ENCODE results near the gene ZCCHC7.

ZCCHC7 gene

DNA sequence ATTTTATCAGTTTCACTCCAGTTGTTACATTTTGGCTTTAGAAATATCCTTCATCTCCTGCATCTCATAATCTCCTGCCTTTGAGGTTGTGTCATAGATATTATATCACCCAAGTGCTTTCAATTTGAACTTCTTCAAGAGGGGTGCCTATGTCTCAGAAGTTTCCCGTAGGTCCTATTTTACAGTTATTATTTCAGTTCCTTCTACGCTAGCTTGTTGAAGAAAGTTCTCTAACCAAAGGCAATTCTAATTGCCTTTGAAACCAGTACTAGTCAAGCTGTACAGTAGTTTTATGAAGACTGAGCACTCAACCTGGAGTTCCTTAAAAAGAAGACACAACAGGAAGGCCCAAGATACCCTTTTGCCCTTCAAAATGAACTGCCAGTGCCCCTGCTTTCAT is 116.4 kb downstream of the ZCCHC7 start:
- Mint-ChIP-seq H3K4me3 (no peak overlapping the region), H3K4me1 (peaks cover 4% of the 10 kb centered on the region), H3K36me3 (peaks cover 4% of the 10 kb centered on the region), H3K9me3 (no peaks in the 10 kb centered on the region), H3K27ac (no peak overlapping the region)
- DNase-seq (ENCODE audit: low spot score in 2 of 2) (no peak), ATAC-seq (no peak)

DNA sequence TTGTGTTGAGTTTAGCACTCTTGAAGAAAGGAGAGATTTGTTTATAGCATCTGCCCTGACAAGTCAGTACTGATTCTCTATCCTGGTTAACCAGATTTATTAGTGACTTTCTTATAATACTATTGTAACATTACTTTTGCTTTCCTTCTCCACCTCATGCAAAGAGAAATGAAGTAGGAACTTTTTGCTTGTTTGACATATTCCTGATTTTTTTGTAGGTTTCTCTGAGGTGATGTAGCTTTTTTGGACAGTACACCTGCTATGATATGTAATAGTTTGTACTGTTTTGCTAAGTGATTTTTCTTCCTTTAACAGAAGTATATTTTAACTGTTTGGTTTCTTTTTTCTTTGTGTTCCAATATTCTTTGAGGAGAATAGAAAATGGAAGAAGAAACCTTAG is 117.7 kb downstream of the ZCCHC7 start:
- DNase-seq (ENCODE audit: low spot score in 2 of 2) (no peak), ATAC-seq (no peak)
- Mint-ChIP-seq H3K36me3 (peaks cover 4% of the 10 kb centered on the region), H3K27ac (no peak overlapping the region), H3K4me1 (peaks cover 4% of the 10 kb centered on the region), H3K4me3 (no peak overlapping the region), H3K9me3 (no peaks in the 10 kb centered on the region)

DNA sequence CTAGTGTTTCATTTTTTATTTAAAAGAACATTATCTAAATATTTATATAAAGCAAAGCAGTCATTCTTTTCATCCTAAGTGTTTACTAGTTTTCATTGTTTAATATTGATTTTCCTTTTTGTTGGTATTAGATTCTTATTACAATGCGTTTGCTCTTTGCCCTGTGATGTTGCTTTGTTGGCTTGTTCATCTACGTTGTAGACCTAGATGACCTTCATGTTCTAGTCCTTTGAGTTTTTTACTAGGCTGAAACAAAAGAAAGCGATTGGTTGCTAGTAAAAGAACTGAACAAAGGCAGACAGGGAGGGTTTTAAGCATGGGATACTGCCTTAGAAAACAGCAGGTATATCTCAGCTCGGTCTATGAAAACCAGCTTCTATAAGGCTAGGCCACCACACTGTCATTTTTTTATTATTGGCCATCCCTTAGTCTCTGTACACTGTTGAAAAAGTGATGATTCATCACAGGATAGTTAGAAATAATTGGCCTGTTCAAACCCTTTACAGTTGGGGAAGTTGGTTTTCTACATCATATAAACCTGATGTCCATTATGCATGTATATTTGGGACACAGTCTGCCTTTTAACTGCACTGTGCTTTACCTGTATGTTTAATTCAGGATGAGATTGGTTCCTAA is 119.0 kb downstream of the ZCCHC7 start:
- Mint-ChIP-seq H3K4me1 (no peaks in the 10 kb centered on the region), H3K4me3 (no peak overlapping the region), H3K27ac (no peak overlapping the region), H3K36me3 (peaks cover 4% of the 10 kb centered on the region), H3K9me3 (no peaks in the 10 kb centered on the region)
- DNase-seq (ENCODE audit: low spot score in 2 of 2) (no peak), ATAC-seq (no peak)

DNA sequence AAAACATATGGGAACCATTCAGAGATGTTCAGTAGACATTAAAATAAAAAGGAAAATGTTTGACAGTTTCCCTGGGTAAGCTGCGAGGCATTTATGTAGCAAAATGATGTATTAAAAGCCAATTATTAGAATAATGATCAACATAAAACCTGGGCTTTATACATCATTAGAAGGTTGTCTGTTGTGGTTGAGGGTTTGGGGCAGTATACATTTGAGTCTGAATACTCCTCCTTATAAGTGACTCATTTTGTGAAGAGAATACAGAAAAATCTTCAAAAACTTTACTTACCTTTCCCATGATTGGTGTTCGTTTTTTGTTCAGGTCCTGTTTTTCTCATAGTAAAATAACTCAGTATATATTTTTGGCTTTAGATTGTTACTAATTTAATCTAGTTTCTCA is 119.5 kb downstream of the ZCCHC7 start:
- no peaks in the 10 kb centered on the region for H3K9me3 Mint-ChIP-seq
- H3K4me3 Mint-ChIP-seq = no peak overlapping the region
- peaks cover 4% of the 10 kb centered on the region for H3K36me3 Mint-ChIP-seq
- ATAC-seq (no peak), DNase-seq (ENCODE audit: low spot score in 2 of 2) (no peak)
- H3K4me1 Mint-ChIP-seq = no peaks in the 10 kb centered on the region
- H3K27ac Mint-ChIP-seq = no peak overlapping the region

DNA sequence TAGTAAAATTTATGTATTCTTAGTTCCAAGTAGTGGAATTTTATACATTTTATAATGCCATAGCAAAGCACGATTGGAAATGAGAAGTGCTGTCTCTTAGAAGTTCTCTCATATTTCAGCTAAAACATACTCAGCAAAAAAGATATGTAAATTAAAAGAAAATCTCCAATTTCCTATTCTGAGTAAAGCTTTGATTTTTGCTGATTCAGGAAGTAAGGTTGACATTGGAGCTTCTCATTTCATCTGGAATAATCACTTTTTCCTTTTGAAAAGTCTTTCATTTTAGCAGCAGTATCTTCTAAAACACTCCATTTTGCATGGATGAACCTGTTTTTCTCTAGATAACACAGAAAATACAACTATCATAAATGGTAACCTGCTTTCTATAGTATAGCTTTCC is 121.0 kb downstream of the ZCCHC7 start:
- Mint-ChIP-seq H3K36me3 (peaks cover 4% of the 10 kb centered on the region), H3K27ac (no peak overlapping the region), H3K9me3 (no peaks in the 10 kb centered on the region), H3K4me3 (no peak overlapping the region), H3K4me1 (no peaks in the 10 kb centered on the region)
- DNase-seq (ENCODE audit: low spot score in 2 of 2) = no peak
- no peak for ATAC-seq

DNA sequence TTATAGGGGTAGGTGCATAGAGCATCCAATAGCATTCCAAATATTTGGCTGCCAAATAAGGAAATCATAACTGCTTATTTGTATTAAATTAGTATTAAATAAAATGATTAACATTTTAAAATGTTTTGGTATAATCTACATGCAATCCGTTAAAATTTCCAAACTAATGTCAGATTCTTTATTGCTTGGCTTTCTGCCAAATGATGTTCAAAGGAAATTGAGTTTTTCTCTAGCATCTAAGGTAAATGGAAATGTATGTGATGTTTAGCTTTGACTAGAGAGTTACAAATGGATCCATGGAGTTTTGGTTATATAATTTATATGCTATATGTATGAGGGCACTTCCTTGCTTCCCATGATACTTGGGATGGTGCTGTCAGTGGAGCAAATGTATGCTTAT is 121.7 kb downstream of the ZCCHC7 start:
- ATAC-seq (no peak), DNase-seq (ENCODE audit: low spot score in 2 of 2) (no peak)
- H3K27ac Mint-ChIP-seq = no peak overlapping the region
- no peaks in the 10 kb centered on the region for H3K36me3 Mint-ChIP-seq
- H3K4me3 Mint-ChIP-seq = no peak overlapping the region
- no peaks in the 10 kb centered on the region for H3K4me1 Mint-ChIP-seq
- H3K9me3 Mint-ChIP-seq = no peaks in the 10 kb centered on the region

DNA sequence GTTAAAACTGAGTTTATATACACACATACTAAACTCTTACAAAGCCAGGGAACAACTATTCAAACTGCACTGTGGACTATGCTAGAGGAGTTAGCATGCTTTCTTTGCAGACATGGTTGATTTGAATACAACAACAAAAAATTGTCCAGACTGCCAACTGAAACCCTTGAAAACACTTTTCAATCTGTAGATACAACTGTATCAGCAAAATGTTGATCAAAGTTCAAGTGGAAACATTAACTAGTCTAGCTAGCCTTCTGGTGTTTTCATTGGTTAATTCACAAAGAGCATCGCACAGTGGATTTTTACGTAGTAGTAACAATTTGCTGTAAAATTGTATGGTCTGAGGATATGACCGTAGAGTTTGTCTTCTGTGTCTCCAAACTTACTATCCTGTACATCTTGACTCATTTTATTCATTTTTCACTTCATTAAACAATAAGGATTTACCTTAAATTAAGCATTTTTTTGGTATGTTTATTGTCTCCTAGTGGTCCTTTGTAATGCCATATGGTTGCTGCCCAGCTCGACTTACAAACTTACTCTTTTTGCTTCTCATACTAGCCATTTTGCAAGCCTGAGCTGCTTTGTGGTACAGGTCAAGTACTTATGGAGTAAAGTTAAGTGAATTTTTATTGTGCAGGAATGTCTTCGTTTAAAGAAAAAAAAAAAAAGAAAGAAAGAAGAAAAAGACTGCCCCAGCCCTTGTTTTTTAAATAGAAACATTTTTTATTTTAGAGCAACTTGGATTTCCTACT is 123.4 kb downstream of the ZCCHC7 start:
- no peak for ATAC-seq
- H3K36me3 Mint-ChIP-seq = no peaks in the 10 kb centered on the region
- H3K9me3 Mint-ChIP-seq = no peaks in the 10 kb centered on the region
- H3K4me3 Mint-ChIP-seq = no peak overlapping the region
- no peak overlapping the region for H3K27ac Mint-ChIP-seq
- DNase-seq (ENCODE audit: low spot score in 2 of 2) = no peak
- H3K4me1 Mint-ChIP-seq = no peaks in the 10 kb centered on the region

DNA sequence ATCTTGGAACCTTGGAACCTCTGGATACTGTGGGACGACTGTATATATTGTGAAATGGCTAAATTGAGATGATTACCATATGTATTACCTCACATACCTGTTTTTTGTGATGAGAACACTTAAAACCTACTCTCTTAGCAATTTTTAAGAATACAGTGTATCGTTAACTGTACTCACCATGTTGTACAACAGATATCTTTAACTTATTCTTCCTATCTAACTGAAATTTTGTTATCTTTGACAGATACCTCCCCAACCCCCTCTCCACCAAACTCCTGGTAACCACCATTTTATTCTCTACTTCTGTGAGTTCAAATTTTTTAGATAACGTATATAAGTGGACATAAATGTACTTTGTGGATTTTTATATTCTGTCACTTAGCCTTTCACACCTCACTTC is 126.5 kb downstream of the ZCCHC7 start:
- no peak overlapping the region for H3K27ac Mint-ChIP-seq
- ATAC-seq = no peak

DNA sequence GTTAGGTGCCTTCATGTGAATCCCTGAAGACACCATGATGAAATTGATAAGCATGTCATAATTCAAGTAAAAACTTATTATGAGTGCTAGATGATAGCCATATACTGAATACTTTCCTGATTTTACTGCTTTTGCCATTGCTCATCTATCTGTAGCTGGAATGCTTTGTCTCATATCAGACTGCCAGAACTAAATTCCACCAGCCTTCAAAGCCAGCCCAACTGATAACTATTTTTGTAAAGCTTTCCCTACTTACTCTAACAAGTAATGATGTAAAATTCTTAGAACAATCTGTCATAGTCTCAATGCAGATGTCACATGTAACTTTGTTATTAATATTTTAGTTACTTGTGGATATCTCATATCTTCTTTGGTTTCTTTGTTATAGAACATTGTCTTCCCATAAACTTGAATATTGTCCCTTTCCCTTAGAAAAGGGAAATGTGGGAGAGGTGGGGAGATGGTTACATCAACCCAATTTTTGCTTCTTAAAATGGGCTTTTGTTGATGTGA is 128.3 kb downstream of the ZCCHC7 start:
- peaks cover 17% of the 10 kb centered on the region for H3K36me3 Mint-ChIP-seq

More for the DNA sequence above, 126.5 kb downstream of the ZCCHC7 start:
- no peak overlapping the region for H3K4me3 Mint-ChIP-seq
- no peaks in the 10 kb centered on the region for H3K9me3 Mint-ChIP-seq
- H3K36me3 Mint-ChIP-seq = peaks cover 17% of the 10 kb centered on the region
- DNase-seq (ENCODE audit: low spot score in 2 of 2) = no peak
- H3K4me1 Mint-ChIP-seq = no peaks in the 10 kb centered on the region

DNA sequence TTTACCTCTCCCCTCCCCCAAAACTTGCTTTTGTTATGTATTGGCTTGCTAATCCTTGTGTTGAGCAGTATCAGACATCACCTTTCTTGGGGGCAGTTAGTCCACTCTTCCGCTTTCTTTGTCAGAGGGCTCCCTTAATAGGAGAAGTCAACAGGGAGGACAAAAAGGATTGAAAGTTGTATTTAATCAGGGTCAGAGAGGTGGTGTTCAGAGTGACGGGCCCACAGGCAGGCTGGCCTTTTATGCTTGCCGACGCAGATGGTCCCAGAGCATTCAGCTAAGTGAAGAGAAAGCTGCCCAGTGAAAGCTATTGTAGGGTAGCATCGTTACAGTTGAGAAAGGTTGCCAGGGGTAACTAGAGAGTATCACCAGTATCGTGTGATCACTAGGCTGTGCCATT is 131.1 kb downstream of the ZCCHC7 start:
- Mint-ChIP-seq H3K4me1 (peaks cover 4% of the 10 kb centered on the region), H3K4me3 (no peak overlapping the region), H3K9me3 (no peaks in the 10 kb centered on the region), H3K27ac (no peak overlapping the region), H3K36me3 (peaks cover 17% of the 10 kb centered on the region)
- DNase-seq (ENCODE audit: low spot score in 2 of 2) = no peak
- no peak for ATAC-seq

More for the DNA sequence above, 128.3 kb downstream of the ZCCHC7 start:
- Mint-ChIP-seq H3K4me3 (no peak overlapping the region), H3K9me3 (no peaks in the 10 kb centered on the region), H3K4me1 (no peaks in the 10 kb centered on the region), H3K27ac (no peak overlapping the region)
- ATAC-seq (no peak), DNase-seq (ENCODE audit: low spot score in 2 of 2) (no peak)

DNA sequence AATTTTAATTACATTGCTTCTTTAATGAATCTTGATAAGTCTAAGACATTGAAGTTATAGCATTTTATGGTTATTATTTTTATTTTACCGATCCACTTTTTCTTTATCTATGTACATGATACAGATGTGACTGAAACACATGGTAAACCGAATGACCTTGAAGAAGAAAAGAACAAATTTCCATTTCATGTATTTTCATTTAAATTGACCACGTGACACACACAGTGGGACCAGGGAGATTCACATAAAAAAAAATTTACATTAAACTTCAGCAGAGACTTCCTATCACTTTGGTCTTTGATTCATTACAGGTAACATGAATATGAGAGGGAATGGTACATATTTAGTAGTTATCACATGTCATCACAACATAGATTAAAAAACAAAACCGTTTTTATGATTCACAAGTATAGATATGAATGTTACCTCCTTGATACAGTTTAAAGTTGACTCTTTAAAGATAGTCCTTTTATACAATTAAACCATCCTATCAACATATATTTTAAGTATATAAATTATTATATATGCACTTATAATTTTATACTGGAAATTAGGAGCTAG is 133.1 kb downstream of the ZCCHC7 start:
- ATAC-seq (peak; percentile 65), DNase-seq (ENCODE audit: low spot score in 2 of 2) (no peak)
- Mint-ChIP-seq H3K27ac (no peak overlapping the region), H3K9me3 (no peaks in the 10 kb centered on the region), H3K4me1 (peaks cover 4% of the 10 kb centered on the region), H3K36me3 (peaks cover 17% of the 10 kb centered on the region), H3K4me3 (no peak overlapping the region)

DNA sequence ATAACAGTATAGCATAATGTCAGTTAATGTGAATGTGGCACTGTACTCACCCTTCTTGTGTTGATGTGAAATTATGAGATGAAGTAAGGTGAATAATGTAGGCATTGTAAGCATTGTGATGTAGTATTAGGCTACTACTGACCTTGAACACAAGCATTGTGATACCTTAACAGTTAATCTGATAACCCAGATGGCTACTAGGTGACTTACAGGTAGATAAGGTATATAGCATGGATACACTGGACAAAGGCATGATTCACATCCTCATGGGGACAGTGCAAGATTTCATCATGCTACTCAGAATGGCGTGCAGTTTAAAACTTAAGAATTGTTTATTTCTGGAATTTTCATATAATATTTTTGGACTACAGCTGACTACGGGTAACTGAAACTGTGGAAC is 134.8 kb downstream of the ZCCHC7 start:
- H3K4me1 Mint-ChIP-seq = peaks cover 5% of the 10 kb centered on the region
- ATAC-seq (no peak), DNase-seq (ENCODE audit: low spot score in 2 of 2) (no peak)
- H3K4me3 Mint-ChIP-seq = no peak overlapping the region
- H3K27ac Mint-ChIP-seq = no peak overlapping the region
- no peaks in the 10 kb centered on the region for H3K9me3 Mint-ChIP-seq
- H3K36me3 Mint-ChIP-seq = peaks cover 3% of the 10 kb centered on the region

DNA sequence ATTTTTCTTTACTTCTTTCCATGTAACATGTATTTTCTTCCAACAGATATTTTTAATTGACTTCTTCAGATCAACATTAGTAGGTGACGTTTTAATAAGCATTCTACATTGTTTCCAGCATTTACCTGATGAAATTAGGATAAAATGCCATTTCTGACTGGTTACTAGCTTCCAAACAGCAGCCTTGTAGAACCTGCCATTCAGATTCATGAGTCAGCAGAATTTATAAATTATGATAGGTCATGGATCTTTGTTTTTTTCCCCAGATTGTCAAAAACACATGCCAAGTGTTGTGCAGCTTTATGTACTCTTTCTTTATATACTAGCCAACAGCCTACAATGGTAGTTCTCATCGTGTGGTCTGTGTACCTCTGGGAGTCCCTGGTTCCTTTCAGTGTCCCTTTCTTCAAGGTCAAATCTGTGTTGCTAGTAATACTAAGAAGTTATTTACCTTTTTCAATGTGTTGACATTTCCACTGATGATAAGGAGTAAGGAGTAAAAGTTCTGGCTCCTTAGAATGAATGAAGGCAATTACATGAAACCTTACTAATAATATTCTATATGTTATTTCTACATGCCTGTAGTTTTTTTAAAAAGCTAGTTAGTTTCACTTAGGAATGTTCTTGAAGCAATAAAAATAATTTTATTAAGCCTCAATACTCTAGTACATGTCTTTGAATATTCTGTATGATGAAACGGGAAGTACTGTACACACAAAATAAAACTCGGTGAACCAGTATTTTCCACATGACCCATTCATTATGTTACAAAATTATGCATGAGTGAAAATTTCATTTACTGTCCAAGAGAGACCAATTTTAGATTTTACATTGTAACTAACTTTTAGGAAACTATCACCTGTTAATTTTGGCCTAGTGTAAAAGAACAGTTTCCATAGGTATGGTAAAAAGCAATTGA is 135.8 kb downstream of the ZCCHC7 start:
- Mint-ChIP-seq H3K9me3 (no peaks in the 10 kb centered on the region), H3K36me3 (no peaks in the 10 kb centered on the region), H3K4me3 (no peak overlapping the region), H3K4me1 (peaks cover 15% of the 10 kb centered on the region), H3K27ac (no peak overlapping the region)
- ATAC-seq (no peak), DNase-seq (ENCODE audit: low spot score in 2 of 2) (no peak)

DNA sequence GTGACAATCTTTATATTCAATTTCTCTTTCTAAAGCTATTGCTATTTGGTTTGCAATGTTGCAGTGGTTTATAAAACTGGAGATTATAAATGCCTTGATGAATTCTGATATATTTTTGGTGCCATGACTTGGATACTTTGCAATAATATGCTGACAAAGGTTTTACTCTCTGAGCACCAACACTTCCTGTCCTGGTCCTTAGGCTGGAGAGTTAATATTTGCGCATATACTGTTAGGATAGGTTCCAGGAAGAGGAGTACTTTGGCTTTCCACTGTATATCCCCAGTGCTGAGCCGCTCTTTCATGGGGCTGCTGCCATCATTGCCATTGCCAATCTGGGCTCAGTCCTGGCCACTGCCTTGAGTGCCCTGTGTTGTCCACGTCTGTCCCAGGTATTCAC is 139.6 kb downstream of the ZCCHC7 start:
- H3K4me3 Mint-ChIP-seq = no peak overlapping the region
- no peak for ATAC-seq
- H3K4me1 Mint-ChIP-seq = peaks cover 15% of the 10 kb centered on the region
- H3K27ac Mint-ChIP-seq = no peak overlapping the region
- no peak for DNase-seq (ENCODE audit: low spot score in 2 of 2)
- H3K36me3 Mint-ChIP-seq = no peaks in the 10 kb centered on the region
- H3K9me3 Mint-ChIP-seq = no peaks in the 10 kb centered on the region

DNA sequence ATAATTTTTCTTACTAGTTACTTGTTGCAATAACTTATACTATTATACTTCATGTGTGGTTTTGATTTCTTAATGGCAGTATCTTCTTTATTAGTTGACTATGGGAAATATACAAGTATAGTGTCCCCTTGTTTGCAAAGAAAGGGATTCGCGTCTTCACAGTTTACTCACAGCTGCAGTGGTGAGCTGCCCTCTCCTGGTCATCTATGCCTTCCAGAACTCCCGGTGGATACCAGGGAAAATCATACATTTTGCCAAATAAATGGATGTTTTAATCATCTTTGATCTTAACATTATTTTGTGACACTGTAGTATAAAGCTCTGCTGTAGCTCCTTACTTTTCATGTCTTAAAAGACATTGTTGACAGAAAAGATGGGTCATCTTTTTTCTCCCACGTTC is 142.0 kb downstream of the ZCCHC7 start:
- DNase-seq (ENCODE audit: low spot score in 2 of 2) (no peak), ATAC-seq (no peak)
- Mint-ChIP-seq H3K4me3 (no peak overlapping the region), H3K4me1 (peaks cover 10% of the 10 kb centered on the region), H3K27ac (no peak overlapping the region), H3K36me3 (no peaks in the 10 kb centered on the region), H3K9me3 (no peaks in the 10 kb centered on the region)
